PC-9 (cell line): ENCODE results near the gene SYAP1.

Source experiments
- EZH2 ChIP-seq: fragments of 200-600 bp; sonication (generic); IDR thresholded peaks from 2 replicates; pipeline ENCODE4 v1.8.0; 2017; ENCODE audit warnings: antibody characterized with exemption, low read depth
- TF ChIP-seq, protein P1 (sequence below): fragments of 200-600 bp; sonication (generic); conservative IDR thresholded peaks from 2 replicates; pipeline ENCODE4 v1.6.1; 2017; ENCODE audit warnings: mixed run types, antibody characterized with exemption, mild to moderate bottlenecking, moderate library complexity

DNA sequence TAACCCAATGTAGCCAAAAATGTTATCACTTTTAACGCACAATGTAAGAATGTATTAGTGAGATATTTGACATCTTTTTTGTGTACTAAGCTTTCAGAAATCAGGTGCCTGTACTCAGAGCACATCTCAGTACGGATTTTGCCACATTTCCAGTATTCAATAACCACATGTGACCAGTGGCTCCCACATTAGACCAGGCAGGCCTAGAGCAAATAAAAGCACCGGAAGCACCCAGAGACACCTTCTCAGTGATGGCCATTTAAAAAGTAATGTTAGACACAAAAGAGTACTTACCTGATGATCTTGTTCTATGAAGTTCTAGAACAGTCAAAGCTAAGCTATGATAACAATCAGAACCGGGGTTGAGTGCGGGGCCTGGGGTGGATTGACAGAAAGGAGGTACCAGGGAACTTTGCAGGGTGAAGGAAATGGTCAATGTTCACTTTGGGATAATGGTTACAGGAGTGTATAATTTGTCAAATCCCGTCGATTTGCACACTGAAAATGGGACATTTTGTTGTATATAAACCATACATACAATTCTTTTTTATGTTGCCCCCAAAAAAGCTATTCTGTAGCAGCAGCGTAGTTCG lies 8.1 kb upstream of the SYAP1 start:
- TF ChIP-seq, protein P1, sequence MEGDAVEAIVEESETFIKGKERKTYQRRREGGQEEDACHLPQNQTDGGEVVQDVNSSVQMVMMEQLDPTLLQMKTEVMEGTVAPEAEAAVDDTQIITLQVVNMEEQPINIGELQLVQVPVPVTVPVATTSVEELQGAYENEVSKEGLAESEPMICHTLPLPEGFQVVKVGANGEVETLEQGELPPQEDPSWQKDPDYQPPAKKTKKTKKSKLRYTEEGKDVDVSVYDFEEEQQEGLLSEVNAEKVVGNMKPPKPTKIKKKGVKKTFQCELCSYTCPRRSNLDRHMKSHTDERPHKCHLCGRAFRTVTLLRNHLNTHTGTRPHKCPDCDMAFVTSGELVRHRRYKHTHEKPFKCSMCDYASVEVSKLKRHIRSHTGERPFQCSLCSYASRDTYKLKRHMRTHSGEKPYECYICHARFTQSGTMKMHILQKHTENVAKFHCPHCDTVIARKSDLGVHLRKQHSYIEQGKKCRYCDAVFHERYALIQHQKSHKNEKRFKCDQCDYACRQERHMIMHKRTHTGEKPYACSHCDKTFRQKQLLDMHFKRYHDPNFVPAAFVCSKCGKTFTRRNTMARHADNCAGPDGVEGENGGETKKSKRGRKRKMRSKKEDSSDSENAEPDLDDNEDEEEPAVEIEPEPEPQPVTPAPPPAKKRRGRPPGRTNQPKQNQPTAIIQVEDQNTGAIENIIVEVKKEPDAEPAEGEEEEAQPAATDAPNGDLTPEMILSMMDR, result no peak
- TF ChIP-seq EZH2, result no peak
